Neuronal stem cell (in vitro differentiated cells): ENCODE data around the gene TBX20.
"Not testable (repeated sequence)": the region's sequence is repeated elsewhere in the genome, so short reads cannot be mapped to it uniquely, and the experiment has no call there.

ENCODE experiments used
- DNase-seq: peaks from one replicate; pipeline ENCODE4 v3.0.0-alpha.2; 2013; ENCODE audit warnings: low spot score
- H2AFZ ChIP-seq: one replicate; pipeline ENCODE4 v1.6.1; 2013; ENCODE audit warnings: mild to moderate bottlenecking, low read length, inconsistent platforms
- H2AK5ac ChIP-seq: 2 replicates; pipeline ENCODE4 v1.6.1; 2013; ENCODE audit warnings: low read depth, mild to moderate bottlenecking, inconsistent platforms, low read length, moderate library complexity, mixed read lengths
- H2BK120ac ChIP-seq: 2 replicates; pipeline ENCODE4 v1.6.1; 2013; ENCODE audit warnings: low read depth, mild to moderate bottlenecking, inconsistent platforms, low read length, moderate library complexity, mixed read lengths
- H2BK12ac ChIP-seq: one replicate; pipeline ENCODE4 v1.6.1; 2013; ENCODE audit warnings: low read length, inconsistent platforms
- H2BK15ac ChIP-seq: 2 replicates; pipeline ENCODE4 v1.6.1; 2013; ENCODE audit warnings: mild to moderate bottlenecking, low read length, inconsistent platforms, mixed read lengths
- H2BK5ac ChIP-seq: one replicate; pipeline ENCODE4 v1.6.1; 2013; ENCODE audit warnings: inconsistent platforms, mild to moderate bottlenecking, low read length, moderate library complexity
- H3K14ac ChIP-seq: one replicate; pipeline ENCODE4 v1.6.1; 2013; ENCODE audit warnings: low read length, inconsistent platforms
- H3K18ac ChIP-seq: 2 replicates; pipeline ENCODE4 v1.6.1; 2013; ENCODE audit warnings: low read length, inconsistent platforms
- H3K23ac ChIP-seq: 2 replicates; pipeline ENCODE4 v1.6.1; 2013; ENCODE audit warnings: low read depth, mild to moderate bottlenecking, mixed read lengths, low read length, inconsistent platforms; ENCODE audit not compliant: poor library complexity
- H3K27ac ChIP-seq: replicated peaks from 3 replicates; pipeline ENCODE4 v1.5.1; 2013; ENCODE audit warnings: low read length, inconsistent platforms
- H3K27me3 ChIP-seq, 3 experiments: 2 replicates each; pipeline ENCODE4 v1.6.1; 2013; ENCODE audit warnings: low read length in 3 of 3, mild to moderate bottlenecking in 2 of 3, inconsistent platforms in 1 of 3, low read depth in 1 of 3, mixed read lengths in 1 of 3, moderate library complexity in 1 of 3; ENCODE audit not compliant: control insufficient read depth in 3 of 3, insufficient read depth in 3 of 3
- H3K36me3 ChIP-seq, 2 donors: replicated peaks in 1 of 2; 2 replicates each; pipeline ENCODE4 v1.6.1; 2013; ENCODE audit warnings: low read length in 2 of 2; ENCODE audit not compliant: control insufficient read depth in 2 of 2, insufficient read depth in 2 of 2
- H3K4ac ChIP-seq: 2 replicates; pipeline ENCODE4 v1.6.1; 2013; ENCODE audit warnings: inconsistent platforms, mild to moderate bottlenecking, low read length, moderate library complexity
- H3K4me1 ChIP-seq, 2 donors: 1 replicate in 1 of 2; 2 replicates in 1 of 2; pipeline ENCODE4 v1.6.1; 2013; ENCODE audit warnings: low read length in 2 of 2, low read depth in 1 of 2; ENCODE audit not compliant: control insufficient read depth in 2 of 2, insufficient read depth in 1 of 2
- H3K4me2 ChIP-seq: one replicate; pipeline ENCODE4 v1.6.1; 2013; ENCODE audit warnings: mild to moderate bottlenecking, low read length, inconsistent platforms; ENCODE audit not compliant: insufficient read depth, poor library complexity, severe bottlenecking
- H3K4me3 ChIP-seq, 2 donors: 2 replicates each; pipeline ENCODE4 v1.5.1; 2013; ENCODE audit warnings: low read length in 2 of 2, mild to moderate bottlenecking in 2 of 2, inconsistent platforms in 1 of 2, moderate library complexity in 1 of 2
- H3K79me1 ChIP-seq: one replicate; pipeline ENCODE4 v1.6.1; 2013; ENCODE audit warnings: low read depth, mild to moderate bottlenecking, inconsistent platforms, low read length, moderate library complexity
- H3K9ac ChIP-seq: one replicate; pipeline ENCODE4 v1.6.1; 2013; ENCODE audit warnings: mild to moderate bottlenecking, low read depth, low read length, inconsistent platforms; ENCODE audit not compliant: poor library complexity
- H3K9me3 ChIP-seq, 2 donors: replicated peaks in 1 of 2; 2 replicates each; pipeline versions ENCODE3 to v1.6.1; 2013; ENCODE audit warnings: low read length in 2 of 2, mild to moderate bottlenecking in 2 of 2, inconsistent platforms in 1 of 2, low read depth in 1 of 2, mixed read lengths in 1 of 2, moderate library complexity in 1 of 2; ENCODE audit not compliant: control insufficient read depth in 2 of 2, insufficient read depth in 1 of 2
- H4K8ac ChIP-seq: one replicate; pipeline ENCODE4 v1.6.1; 2013; ENCODE audit warnings: low read depth, mild to moderate bottlenecking, inconsistent platforms, low read length, moderate library complexity
- H4K91ac ChIP-seq: one replicate; pipeline ENCODE4 v1.6.1; 2013; ENCODE audit warnings: low read length, low read depth, mild to moderate bottlenecking, inconsistent platforms; ENCODE audit not compliant: poor library complexity
- WGBS, 2 donors: extraction: QIAGEN DNeasy Blood & Tissue Kit; methylation state at CpG; one replicate each; pipeline ENCODE4 v1.1.7; 2013; ENCODE audit warnings: missing lambda C conversion rate in 2 of 2, mixed read lengths in 1 of 2; ENCODE audit not compliant: insufficient read length in 2 of 2, insufficient replicate concordance in 1 of 2; ENCODE audit errors: extremely low coverage in 2 of 2; 5-methylcytosine and 5-hydroxymethylcytosine counted together

The TBX20 gene

DNA sequence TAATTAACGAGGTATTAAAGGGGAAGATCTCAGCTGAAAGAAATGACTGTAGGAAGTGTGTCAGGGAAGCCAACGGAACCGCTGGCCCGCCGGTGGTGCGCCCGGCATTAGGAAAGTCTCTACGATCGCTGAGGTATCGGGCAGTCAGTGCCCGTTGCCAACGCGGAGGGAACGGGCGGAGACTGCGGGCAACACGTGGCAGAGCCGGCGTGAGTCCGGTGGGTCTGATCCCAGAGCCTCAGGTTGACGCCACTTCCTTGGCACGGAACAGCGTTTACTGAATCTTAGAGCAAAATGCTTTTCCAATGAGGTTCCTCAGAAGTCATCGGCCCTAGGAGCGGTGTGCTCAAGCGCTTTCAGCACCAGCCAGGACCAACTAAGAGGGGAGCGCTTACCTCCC, 67.1 kb downstream of the TBX20 start:
- H3K9ac ChIP-seq, H2BK15ac ChIP-seq, H3K36me3 ChIP-seq, H3K9me3 ChIP-seq, H3K14ac ChIP-seq, H3K18ac ChIP-seq, H3K79me1 ChIP-seq, H2BK5ac ChIP-seq, H3K27ac ChIP-seq, H2BK12ac ChIP-seq, H4K8ac ChIP-seq, H3K23ac ChIP-seq, H2AK5ac ChIP-seq, H3K4ac ChIP-seq, H3K4me1 ChIP-seq, H2BK120ac ChIP-seq, H4K91ac ChIP-seq: not testable (repeated sequence)
- H3K4me2 ChIP-seq, result peak overlapping the region; percentile 87
- no CpG with 5 or more reads among the region's 27 CpGs for WGBS, 2 donors
- peak; percentile 3 for DNase-seq
- peak overlapping the region; percentile 22 to 24 for H3K4me3 ChIP-seq
- H2AFZ ChIP-seq, result peak overlapping the region; percentile 78
- peaks cover 0 to 24% (median 14%) of the 10 kb centered on the region in 3 experiments for H3K27me3 ChIP-seq

DNA sequence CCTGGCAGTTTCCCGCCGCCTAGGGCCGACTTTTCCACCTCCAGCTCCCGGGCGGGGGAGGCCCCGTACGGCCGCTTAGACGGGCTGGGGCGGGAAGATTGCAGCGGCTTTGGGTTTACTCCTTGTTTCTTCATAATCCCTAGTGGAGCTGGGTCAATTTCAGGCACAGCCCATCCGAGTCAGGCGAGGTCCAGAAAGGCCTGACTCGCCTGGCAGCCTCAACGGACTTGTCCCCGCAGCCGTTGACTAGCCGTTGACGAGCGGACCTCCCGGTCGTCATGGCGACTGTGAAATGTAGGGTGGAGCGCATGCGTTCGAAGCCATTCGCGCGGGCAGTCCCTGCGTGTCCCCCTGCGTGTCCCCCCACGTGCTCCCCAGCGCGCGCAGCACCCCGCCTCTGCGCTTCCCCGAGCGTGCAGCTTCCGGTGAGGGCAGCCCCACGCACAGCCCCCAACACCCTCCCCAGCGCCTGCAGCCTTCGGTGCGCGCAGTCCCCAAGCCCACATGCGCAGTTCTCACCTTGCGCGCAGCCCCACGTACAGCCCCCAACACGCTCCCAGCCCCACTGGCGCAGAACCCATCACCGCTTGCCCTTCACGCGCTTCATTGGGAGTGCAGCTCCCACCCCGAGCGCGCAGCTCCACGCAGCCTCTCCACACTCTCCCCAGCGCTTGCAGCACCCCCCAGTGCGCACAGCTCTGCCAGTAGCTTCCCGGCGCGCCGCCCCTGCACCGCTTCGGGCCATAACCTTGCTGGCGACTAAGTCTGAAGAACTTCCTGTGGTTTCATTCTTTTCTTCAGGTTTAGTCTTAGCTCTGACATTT, 67.8 kb downstream of the TBX20 start:
- peak overlapping the region; percentile 81 for H2BK15ac ChIP-seq
- peak overlapping the region; percentile 87 for H3K4me2 ChIP-seq
- H3K4ac ChIP-seq, result no peak overlapping the region
- no peak overlapping the region for H4K8ac ChIP-seq
- H3K9ac ChIP-seq, result peak overlapping the region; percentile 63
- no peaks in the 10 kb centered on the region for H3K9me3 ChIP-seq
- H3K23ac ChIP-seq, result peak overlapping the region; percentile 12
- H3K4me3 ChIP-seq, result peak overlapping the region; percentile 22 to 82
- no peak overlapping the region for H2BK120ac ChIP-seq
- H3K79me1 ChIP-seq, result no peaks in the 10 kb centered on the region
- H3K36me3 ChIP-seq, result no peaks in the 10 kb centered on the region
- no peak overlapping the region for H2BK5ac ChIP-seq
- no peak overlapping the region for H4K91ac ChIP-seq
- no peak overlapping the region for H3K27ac ChIP-seq
- H3K18ac ChIP-seq, result peak overlapping the region; percentile 92
- peak; percentile 35 for DNase-seq
- H2BK12ac ChIP-seq, result peak overlapping the region; percentile 58
- peak overlapping the region; percentile 78 for H2AFZ ChIP-seq
- no CpG with 5 or more reads among the region's 67 CpGs for WGBS, 2 donors
- peak overlapping the region; percentile 38 for H3K14ac ChIP-seq
- H3K27me3 ChIP-seq, result peaks cover 0 to 24% (median 14%) of the 10 kb centered on the region in 3 experiments
- H3K4me1 ChIP-seq, result no peaks in the 10 kb centered on the region
- no peak overlapping the region for H2AK5ac ChIP-seq

DNA sequence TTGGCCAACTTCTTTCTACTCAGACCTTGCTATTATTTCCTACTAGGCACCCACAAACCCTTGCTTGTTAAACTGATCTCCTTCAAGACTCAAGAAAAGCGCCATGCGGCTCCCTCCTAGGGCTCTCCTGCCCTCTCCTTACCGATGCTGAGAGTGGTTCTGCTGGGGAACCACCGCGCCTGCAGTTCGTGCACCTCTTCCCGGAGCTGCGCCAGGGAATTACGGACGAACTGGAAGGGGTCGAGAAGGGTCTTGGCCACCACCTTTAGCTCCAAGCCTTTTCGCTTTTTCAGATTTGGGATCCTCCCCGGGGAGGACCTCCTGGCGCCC, 68.4 kb downstream of the TBX20 start:
- not testable (repeated sequence) for DNase-seq, H2BK12ac ChIP-seq, H2BK120ac ChIP-seq, H2BK15ac ChIP-seq, H3K23ac ChIP-seq, H2BK5ac ChIP-seq, H4K8ac ChIP-seq, H3K14ac ChIP-seq, H3K4me1 ChIP-seq, H3K27ac ChIP-seq, H3K9me3 ChIP-seq, H3K36me3 ChIP-seq, H3K4ac ChIP-seq, H2AK5ac ChIP-seq, H4K91ac ChIP-seq, H3K9ac ChIP-seq, H3K79me1 ChIP-seq
- Histone ChIP-seq H2AFZ (peak overlapping the region; percentile 78), H3K4me3 (peak overlapping the region; percentile 22 to 82), H3K27me3 (peaks cover 0 to 24% (median 14%) of the 10 kb centered on the region in 3 experiments), H3K4me2 (peak overlapping the region; percentile 87), H3K18ac (peak overlapping the region; percentile 92)
- no CpG with 5 or more reads among the region's 14 CpGs for WGBS, 2 donors

DNA sequence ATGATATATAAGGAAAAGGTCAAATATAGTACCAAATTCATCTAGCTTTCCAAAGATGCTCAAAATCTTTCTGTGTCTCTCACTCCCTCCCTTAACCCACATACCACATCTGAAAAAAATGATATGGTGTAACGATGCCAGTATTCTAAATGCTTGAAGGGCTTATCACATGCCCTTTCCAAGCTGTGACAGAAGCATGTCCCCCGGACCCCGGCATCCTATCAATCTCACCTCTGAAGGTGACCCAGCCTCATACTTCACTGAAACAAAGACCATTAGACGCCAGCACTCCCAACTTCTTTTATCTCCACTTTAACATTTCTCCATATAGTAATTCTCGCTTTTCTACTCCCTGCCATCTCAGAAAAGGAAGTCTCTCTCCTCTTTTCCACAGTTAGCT, 68.9 kb downstream of the TBX20 start:
- not testable (repeated sequence) for H3K27ac ChIP-seq, H3K23ac ChIP-seq, H3K14ac ChIP-seq, H3K36me3 ChIP-seq, H3K4me1 ChIP-seq, H4K8ac ChIP-seq, H2AFZ ChIP-seq, H3K4me3 ChIP-seq, H4K91ac ChIP-seq, H3K79me1 ChIP-seq, DNase-seq, H2BK15ac ChIP-seq, H3K4me2 ChIP-seq, H3K18ac ChIP-seq, H2AK5ac ChIP-seq, H2BK120ac ChIP-seq, H3K4ac ChIP-seq, H3K9ac ChIP-seq, H3K9me3 ChIP-seq, H2BK12ac ChIP-seq, H2BK5ac ChIP-seq
- peaks cover 0 to 24% (median 14%) of the 10 kb centered on the region in 3 experiments for H3K27me3 ChIP-seq
- WGBS, 2 donors, result no CpG with 5 or more reads among the region's 5 CpGs
